ENCODE measurements around the gene MACROD1. TPM values are rescaled to one million over a fixed set of nuclear protein-coding genes. Genes with fewer than 3 reads are reported as not detected.

The MACROD1 gene
- total RNA-seq, 4 donors from 2014 or later = 10.4 to 31.5 (median 19.5) TPM

DNA sequence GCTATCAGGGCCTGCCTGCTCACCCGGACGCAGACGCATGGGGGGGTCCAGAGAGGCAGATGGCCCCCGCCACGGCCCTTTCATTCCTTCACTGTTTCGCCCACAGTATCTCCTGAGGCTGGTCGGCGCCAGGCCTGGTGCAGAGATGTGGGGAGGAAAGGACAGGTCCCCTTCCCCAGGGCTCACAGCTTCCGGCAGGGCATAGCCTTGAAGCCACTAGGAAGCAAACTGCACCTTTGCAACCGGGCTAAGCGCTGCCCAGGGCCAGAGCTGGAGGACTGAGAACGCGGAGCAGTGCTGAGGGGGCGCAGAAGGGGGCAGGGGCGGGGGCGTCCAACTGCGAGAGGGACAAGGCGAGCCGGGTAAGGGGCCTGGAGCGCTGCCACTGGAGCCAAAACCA is 150.4 kb downstream of the MACROD1 start:
- no peaks in the 10 kb centered on the region for H3K36me3 ChIP-seq
- WGBS, 2 donors = 80 to 81% methylated on average over 1 to 11 of the region's 20 CpGs
- no peak overlapping the region for H3K27ac ChIP-seq
- H3K4me3 ChIP-seq = no peak overlapping the region
- peaks cover 0 to 6% (median 0%) of the 10 kb centered on the region in 4 donors for H3K27me3 ChIP-seq
- intact Hi-C loops (cut with DNase I) = no loop called here
- no peak for DNase-seq
- no peak for TF ChIP-seq POLR2A (IDR thresholded peaks at IDR 0.05)
- H3K9me3 ChIP-seq = peaks cover 0 to under 1% (median 0%) of the 10 kb centered on the region in 3 donors
- peaks cover 0 to 19% (median 0%) of the 10 kb centered on the region in 3 donors for H3K4me1 ChIP-seq

DNA sequence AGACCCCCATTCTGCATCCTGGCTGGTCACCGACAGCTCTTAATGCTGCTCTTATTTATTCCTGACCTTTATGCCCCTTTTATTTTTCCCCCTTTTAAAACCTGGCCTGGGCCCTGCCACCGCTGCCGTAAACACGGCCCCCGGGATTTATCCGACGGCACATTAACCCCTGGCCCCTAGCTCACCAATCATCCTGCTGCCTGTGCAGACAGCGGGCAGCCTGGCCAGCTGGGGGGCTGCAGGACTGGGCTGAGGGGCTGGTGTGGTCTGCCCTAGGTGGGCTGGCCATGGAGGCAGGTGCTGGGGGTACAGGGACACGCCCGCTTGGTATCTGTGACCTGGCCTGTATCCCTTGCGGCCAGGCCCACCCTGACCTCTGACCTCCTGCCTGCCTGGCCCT is 151.6 kb downstream of the MACROD1 start:
- DNase-seq = no peak
- Histone ChIP-seq H3K36me3 (no peaks in the 10 kb centered on the region), H3K4me3 (no peak overlapping the region), H3K9me3 (peaks cover 0 to 3% (median 0%) of the 10 kb centered on the region in 3 donors), H3K4me1 (peaks cover 0 to 19% (median 0%) of the 10 kb centered on the region in 3 donors), H3K27me3 (peaks cover 0 to 6% (median 0%) of the 10 kb centered on the region in 4 donors), H3K27ac (no peak overlapping the region)
- intact Hi-C loops (cut with DNase I) = no loop called here
- TF ChIP-seq POLR2A (IDR thresholded peaks at IDR 0.05) = no peak
- TF ChIP-seq, protein P1, sequence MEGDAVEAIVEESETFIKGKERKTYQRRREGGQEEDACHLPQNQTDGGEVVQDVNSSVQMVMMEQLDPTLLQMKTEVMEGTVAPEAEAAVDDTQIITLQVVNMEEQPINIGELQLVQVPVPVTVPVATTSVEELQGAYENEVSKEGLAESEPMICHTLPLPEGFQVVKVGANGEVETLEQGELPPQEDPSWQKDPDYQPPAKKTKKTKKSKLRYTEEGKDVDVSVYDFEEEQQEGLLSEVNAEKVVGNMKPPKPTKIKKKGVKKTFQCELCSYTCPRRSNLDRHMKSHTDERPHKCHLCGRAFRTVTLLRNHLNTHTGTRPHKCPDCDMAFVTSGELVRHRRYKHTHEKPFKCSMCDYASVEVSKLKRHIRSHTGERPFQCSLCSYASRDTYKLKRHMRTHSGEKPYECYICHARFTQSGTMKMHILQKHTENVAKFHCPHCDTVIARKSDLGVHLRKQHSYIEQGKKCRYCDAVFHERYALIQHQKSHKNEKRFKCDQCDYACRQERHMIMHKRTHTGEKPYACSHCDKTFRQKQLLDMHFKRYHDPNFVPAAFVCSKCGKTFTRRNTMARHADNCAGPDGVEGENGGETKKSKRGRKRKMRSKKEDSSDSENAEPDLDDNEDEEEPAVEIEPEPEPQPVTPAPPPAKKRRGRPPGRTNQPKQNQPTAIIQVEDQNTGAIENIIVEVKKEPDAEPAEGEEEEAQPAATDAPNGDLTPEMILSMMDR (IDR thresholded peaks at IDR 0.05) = no peak
- WGBS, 2 donors = 83 to 88% methylated on average over 5 to 6 of the region's 11 CpGs

DNA sequence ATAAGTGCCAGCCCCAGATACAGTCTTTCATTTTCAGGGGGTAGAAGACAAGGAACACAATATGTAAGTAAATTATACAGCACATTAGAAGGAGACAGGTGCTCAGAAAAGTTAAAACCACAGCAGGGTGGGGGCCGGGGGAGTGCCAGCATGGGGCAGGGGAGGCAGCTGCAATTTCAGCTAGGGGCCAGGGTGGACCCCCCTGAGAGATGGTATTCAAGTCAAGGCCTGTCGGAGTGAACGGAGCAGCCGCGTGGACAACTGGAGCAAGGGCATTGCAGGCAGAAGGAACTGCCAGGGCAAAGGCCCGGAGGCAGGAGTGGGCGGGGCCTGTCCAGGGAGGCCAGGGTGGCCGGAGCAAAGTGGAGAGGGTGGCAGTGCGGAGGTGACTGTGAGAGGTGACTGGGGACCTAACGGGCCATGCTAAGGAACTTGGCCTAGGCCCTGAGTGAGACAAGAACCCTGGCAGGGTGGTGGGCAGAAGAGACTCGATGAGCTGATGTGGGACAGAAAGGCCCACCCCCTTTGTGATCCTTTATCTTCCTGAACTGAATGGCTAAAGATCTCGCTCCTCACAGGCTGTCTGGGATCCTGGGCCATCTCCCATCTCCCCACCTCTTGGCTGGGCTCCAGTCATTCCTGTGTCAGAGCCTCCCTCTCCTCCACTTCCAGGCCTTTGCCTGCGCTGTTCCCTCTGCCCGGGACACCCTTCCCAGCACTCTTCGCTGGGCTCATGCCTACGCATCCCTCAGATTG is 152.6 kb downstream of the MACROD1 start:
- Histone ChIP-seq H3K4me1 (peaks cover 0 to 12% (median 0%) of the 10 kb centered on the region in 3 donors), H3K27ac (no peak overlapping the region), H3K4me3 (no peak overlapping the region), H3K36me3 (no peaks in the 10 kb centered on the region), H3K9me3 (peaks cover 0 to 3% (median 0%) of the 10 kb centered on the region in 3 donors), H3K27me3 (peaks cover 0 to 5% (median 0%) of the 10 kb centered on the region in 4 donors)
- intact Hi-C loops (cut with DNase I) = no loop called here
- DNase-seq = no peak
- WGBS, 2 donors = 82 to 89% methylated on average over 15 to 16 of the region's 16 CpGs
- TF ChIP-seq, protein P1 (IDR thresholded peaks at IDR 0.05) = no peak
- no peak for TF ChIP-seq POLR2A (IDR thresholded peaks at IDR 0.05)

DNA sequence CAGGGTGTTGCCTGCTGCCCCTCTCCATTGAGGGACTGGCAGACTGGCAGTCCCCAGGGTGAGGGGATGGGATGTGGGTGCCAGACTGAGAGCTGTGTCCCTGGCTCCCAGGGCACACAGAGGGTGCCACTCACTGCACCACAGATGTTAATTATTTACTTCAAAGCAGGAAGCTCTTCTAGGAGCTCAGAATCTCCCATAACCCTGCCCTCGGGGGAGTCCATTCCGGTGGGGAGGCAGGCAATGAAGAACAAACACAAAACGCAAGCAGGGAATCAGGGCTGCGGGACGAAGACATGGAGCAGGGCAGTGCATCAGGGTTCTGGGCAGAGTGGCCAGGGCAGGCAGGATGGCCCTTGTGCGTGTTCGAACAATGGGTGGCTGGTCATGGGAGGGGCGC is 154.5 kb downstream of the MACROD1 start:
- H3K4me3 ChIP-seq = no peak overlapping the region
- 98 to 100% methylated on average over 4 to 6 of the region's 8 CpGs for WGBS, 2 donors
- H3K27ac ChIP-seq = no peak overlapping the region
- TF ChIP-seq, protein P1 (IDR thresholded peaks at IDR 0.05) = no peak
- no peak for TF ChIP-seq POLR2A (IDR thresholded peaks at IDR 0.05)
- no peaks in the 10 kb centered on the region for H3K36me3 ChIP-seq
- intact Hi-C loops (cut with DNase I) = no loop called here
- H3K27me3 ChIP-seq = peaks cover 0 to 25% (median 0%) of the 10 kb centered on the region in 4 donors
- DNase-seq = no peak
- H3K9me3 ChIP-seq = peaks cover 0 to 3% (median 0%) of the 10 kb centered on the region in 3 donors
- H3K4me1 ChIP-seq = peaks cover 10 to 21% (median 12%) of the 10 kb centered on the region in 3 donors

DNA sequence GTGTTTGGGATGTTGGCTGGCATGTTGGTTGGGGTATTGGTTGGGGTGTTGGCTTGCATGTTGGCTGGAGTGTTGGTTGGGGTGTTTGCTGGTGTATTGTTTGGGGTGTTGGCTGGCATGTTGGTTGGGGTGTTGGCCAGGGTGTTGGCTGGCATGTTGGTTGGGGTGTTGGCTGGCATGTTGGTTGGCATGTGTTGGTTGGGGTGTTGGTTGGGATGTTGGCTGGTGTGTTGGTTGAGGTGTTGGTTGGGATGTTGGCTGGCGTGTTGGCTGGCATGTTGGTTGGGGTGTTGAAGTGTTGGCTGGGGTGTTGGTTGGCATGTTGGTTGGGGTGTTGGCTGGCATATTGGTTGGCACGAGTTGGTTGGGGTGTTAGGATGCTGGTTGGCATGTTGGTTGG is 155.1 kb downstream of the MACROD1 start:
- Histone ChIP-seq H3K4me1 (peaks cover 10 to 27% (median 12%) of the 10 kb centered on the region in 3 donors), H3K4me3 (no peak overlapping the region), H3K9me3 (peaks cover 0 to 3% (median 0%) of the 10 kb centered on the region in 3 donors), H3K36me3 (no peaks in the 10 kb centered on the region), H3K27me3 (peaks cover 0 to 31% (median 0%) of the 10 kb centered on the region in 4 donors), H3K27ac (no peak overlapping the region)
- DNase-seq = no peak
- TF ChIP-seq POLR2A (IDR thresholded peaks at IDR 0.05) = no peak
- TF ChIP-seq, protein P1 (IDR thresholded peaks at IDR 0.05) = no peak
- intact Hi-C loops (cut with DNase I) = no loop called here
- WGBS, 2 donors = 82 to 100% methylated on average over 1 to 2 of the region's 2 CpGs
